Measurements from ENCODE around the gene STK10. TPM values are rescaled to one million over a fixed set of nuclear protein-coding genes. Genes with fewer than 3 reads are reported as not detected.

Gene STK10
- total and polyA plus RNA-seq, 9 of the 15 experiments (the other 6 are each of a cell fraction or from before 2014, with no cell fraction given), result 0.30 to 6.7 (median 2.4) TPM

- TF ChIP-seq ZNF407 (IDR thresholded peaks at IDR 0.05; ENCODE audit: low read depth) (no peak), MBD2 (IDR thresholded peaks at IDR 0.05; ENCODE audit: borderline replicate concordance, low read depth) (no peak)
These were observed 195.2 kb downstream of the STK10 start (continued) for GRCh38 chr5:171992813-171993212.

- H3K9me1 ChIP-seq (ENCODE audit: control insufficient read depth, insufficient read depth, low read length), result no peaks in the 10 kb centered on the region
- H3K4me2 ChIP-seq (ENCODE audit: insufficient read depth, low read length), result no peak overlapping the region
- H3K9me3 ChIP-seq (replicated peaks; ENCODE audit: control insufficient read depth, insufficient read depth, low read depth, low read length), result no peaks in the 10 kb centered on the region
- no peak overlapping the region for H3K9ac ChIP-seq (ENCODE audit: insufficient read depth in 1 of 2, low read depth in 2 of 2, low read length in 2 of 2)
- H2AFZ ChIP-seq (ENCODE audit: low read depth, low read length), result no peak overlapping the region
- H3K36me3 ChIP-seq (ENCODE audit: control insufficient read depth, insufficient read depth, low read length), result peaks cover 7% of the 10 kb centered on the region; the same call in 2 of the 3 replicates
- in situ Hi-C loops (cut with MboI), result no loop called here
- POLR2A ChIA-PET, result interaction anchor here (1.0 kb wide), 1 partner anchor 25 kb away, joined by 5 read pairs; no protein-coding TSS in a partner anchor
- ATAC-seq, result no peak
- H3K27ac ChIP-seq (ENCODE audit: extremely low read depth, low read depth, low read length), result no peak overlapping the region
- H3K4me1 ChIP-seq (replicated peaks in 1 of 2; ENCODE audit: control insufficient read depth in 2 of 2, insufficient read depth in 2 of 2, low read length in 2 of 2), result peaks cover 0 to 3% of the 10 kb centered on the region in 2 experiments; a peak in 3 of 5 replicates
- H3K4me3 ChIP-seq, result no peak overlapping the region
- FAIRE-seq, result no peak
- no peak for DNase-seq (ENCODE audit: extremely low read depth in 1 of 4, low spot score in 3 of 4)
- BruUV-seq (replicated peaks), result no TSS peak
- no peaks in the 10 kb centered on the region for H3K27me3 ChIP-seq (ENCODE audit: control insufficient read depth in 2 of 2, insufficient read depth in 2 of 2, low read length in 2 of 2)
- H3K79me2 ChIP-seq (ENCODE audit: control insufficient read depth, insufficient read depth, low read length), result peaks cover 43% of the 10 kb centered on the region
- H4K20me1 ChIP-seq (replicated peaks; ENCODE audit: control insufficient read depth, insufficient read depth, low read length), result no peaks in the 10 kb centered on the region; the same call in 1 of the 2 replicates
- 100% methylated on average over 1 of the region's 3 CpGs for WGBS (ENCODE audit: insufficient coverage, low coverage, missing lambda C conversion rate)
- intact Hi-C loops (cut with micrococcal nuclease), result no loop called here
- CTCF ChIA-PET (ENCODE audit: low intra/inter-chr PET ratio), result no interaction called here
- TF ChIP-seq PATZ1 (CRISPR knock-in tag; IDR thresholded peaks at IDR 0.05; ENCODE audit: borderline replicate concordance) (no peak), ZNF696 (CRISPR knock-in tag; conservative IDR thresholded peaks at IDR 0.05) (no peak), ZNF512 (tag; IDR thresholded peaks at IDR 0.05) (no peak), ZNF830 (CRISPR knock-in tag; IDR thresholded peaks at IDR 0.05) (no peak), ILK (tag; IDR thresholded peaks at IDR 0.05; ENCODE audit: borderline replicate concordance, low read depth) (no peak), ZNF124 (CRISPR knock-in tag; IDR thresholded peaks at IDR 0.05) (no peak), NFYB (IDR thresholded peaks at IDR 0.05; ENCODE audit: extremely low read depth, insufficient read length) (no peak)
These were observed 195.7 kb downstream of the STK10 start for GRCh38 chr5:171992305-171992704.
